ENCODE data around the gene RSPH6A. TPM values are rescaled to one million over a fixed set of nuclear protein-coding genes. Genes with fewer than 3 reads are reported as not detected.

The RSPH6A gene
- total and polyA plus RNA-seq, 2 experiments from 2014 or later = not detected

DNA sequence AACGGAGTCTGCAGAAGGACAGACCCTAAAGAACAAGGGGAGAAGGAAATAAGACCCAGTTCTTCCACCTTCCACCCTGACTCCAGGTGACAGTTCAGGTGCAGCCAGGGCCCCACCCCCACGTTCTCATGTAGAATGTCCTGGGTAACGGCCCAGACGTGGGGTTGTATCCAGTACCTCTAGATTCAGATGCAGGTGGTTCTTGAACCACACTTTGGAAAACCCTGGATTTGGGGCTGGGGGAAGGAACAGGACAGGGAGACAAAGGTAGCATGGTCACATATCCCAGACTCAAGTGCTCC is 35.0 kb downstream of the RSPH6A start:
- WGBS (ENCODE audit: low lambda C conversion rate, missing lambda C conversion rate) = 60% methylated on average over 4 of the region's 4 CpGs
- Histone ChIP-seq H3K9me2 (replicated peaks; ENCODE audit: insufficient read depth) (no peaks in the 10 kb centered on the region), H2AFZ (no peak overlapping the region), H3K4me1 (ENCODE audit: insufficient read depth) (peaks cover 38% of the 10 kb centered on the region), H3K4me3 (no peak overlapping the region), H3K4me2 (peak overlapping the region; percentile 82), H3K27ac (no peak overlapping the region), H3K36me3 (replicated peaks; ENCODE audit: insufficient read depth, low read depth) (no peaks in the 10 kb centered on the region), H4K20me1 (ENCODE audit: insufficient read depth, poor library complexity, severe bottlenecking) (peaks cover 6% of the 10 kb centered on the region), H3K79me2 (no peaks in the 10 kb centered on the region), H3K9me3 (ENCODE audit: low read depth) (no peaks in the 10 kb centered on the region), H3K27me3 (no peaks in the 10 kb centered on the region)
- no peak for DNase-seq (ENCODE audit: low spot score)
- TF ChIP-seq EZH2 (IDR thresholded peaks at IDR 0.05; ENCODE audit: borderline replicate concordance) (no peak), EZH2phosphoT487 (IDR thresholded peaks at IDR 0.05; ENCODE audit: low read depth, severe bottlenecking, unreplicated experiment) (no peak)
- TF ChIP-seq, protein P1, sequence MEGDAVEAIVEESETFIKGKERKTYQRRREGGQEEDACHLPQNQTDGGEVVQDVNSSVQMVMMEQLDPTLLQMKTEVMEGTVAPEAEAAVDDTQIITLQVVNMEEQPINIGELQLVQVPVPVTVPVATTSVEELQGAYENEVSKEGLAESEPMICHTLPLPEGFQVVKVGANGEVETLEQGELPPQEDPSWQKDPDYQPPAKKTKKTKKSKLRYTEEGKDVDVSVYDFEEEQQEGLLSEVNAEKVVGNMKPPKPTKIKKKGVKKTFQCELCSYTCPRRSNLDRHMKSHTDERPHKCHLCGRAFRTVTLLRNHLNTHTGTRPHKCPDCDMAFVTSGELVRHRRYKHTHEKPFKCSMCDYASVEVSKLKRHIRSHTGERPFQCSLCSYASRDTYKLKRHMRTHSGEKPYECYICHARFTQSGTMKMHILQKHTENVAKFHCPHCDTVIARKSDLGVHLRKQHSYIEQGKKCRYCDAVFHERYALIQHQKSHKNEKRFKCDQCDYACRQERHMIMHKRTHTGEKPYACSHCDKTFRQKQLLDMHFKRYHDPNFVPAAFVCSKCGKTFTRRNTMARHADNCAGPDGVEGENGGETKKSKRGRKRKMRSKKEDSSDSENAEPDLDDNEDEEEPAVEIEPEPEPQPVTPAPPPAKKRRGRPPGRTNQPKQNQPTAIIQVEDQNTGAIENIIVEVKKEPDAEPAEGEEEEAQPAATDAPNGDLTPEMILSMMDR (IDR thresholded peaks at IDR 0.05; ENCODE audit: poor library complexity) = no peak

DNA sequence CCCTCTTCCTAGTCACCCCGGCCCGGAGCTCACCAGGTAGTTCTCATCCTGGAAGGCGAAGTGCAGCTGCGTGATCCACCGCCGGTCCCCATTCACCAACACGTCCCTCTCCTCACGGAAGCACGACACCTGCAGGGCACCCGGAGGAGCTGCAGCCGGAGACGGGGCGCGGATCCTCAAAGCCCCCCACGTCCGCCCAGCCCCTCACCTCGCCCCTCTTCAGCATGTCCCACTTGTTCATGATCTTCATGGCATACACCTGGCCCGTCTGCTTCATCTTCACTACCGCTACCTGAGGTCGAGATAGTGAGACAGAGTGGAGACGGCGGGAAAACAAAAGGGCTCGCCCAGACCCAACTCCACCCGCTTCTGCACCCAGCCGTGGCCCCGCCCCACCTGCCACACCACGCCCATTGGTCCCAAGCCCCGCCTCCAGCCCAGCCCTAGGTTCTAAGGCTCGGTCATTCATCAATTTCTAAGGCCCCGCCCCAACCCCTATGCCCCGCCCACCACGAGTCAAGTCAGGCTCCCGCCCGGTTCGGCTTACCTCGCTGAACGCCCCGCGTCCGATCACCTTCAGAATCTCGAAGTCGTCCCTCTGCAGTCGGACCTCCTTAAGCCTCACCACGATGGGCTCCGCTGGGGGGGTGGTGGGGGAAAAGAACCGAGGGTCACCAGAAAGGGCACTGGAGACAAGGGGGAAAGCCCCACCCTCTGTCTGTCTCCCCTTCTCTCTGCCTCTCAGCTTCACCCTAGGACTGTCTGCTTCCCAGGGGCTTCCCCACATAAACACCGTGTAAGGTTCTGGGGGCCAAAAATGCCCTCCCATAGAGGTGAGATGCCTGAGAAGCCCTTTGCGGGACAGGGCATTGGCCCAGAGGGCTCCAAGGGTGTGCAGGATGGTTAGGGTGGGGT is 35.6 kb downstream of the RSPH6A start:
- H3K4me2 ChIP-seq = peak overlapping the region; percentile 82
- no peak for TF ChIP-seq EZH2phosphoT487 (IDR thresholded peaks at IDR 0.05; ENCODE audit: low read depth, severe bottlenecking, unreplicated experiment)
- TF ChIP-seq, protein P1 (IDR thresholded peaks at IDR 0.05; ENCODE audit: poor library complexity) = peak; percentile 51
- no peak for TF ChIP-seq EZH2 (IDR thresholded peaks at IDR 0.05; ENCODE audit: borderline replicate concordance)
- no peaks in the 10 kb centered on the region for H3K36me3 ChIP-seq (replicated peaks; ENCODE audit: insufficient read depth, low read depth)
- H3K9me3 ChIP-seq (ENCODE audit: low read depth) = no peaks in the 10 kb centered on the region
- H3K27me3 ChIP-seq = no peaks in the 10 kb centered on the region
- no peak overlapping the region for H3K27ac ChIP-seq
- H3K4me3 ChIP-seq = no peak overlapping the region
- peaks cover 38% of the 10 kb centered on the region for H3K4me1 ChIP-seq (ENCODE audit: insufficient read depth)
- H4K20me1 ChIP-seq (ENCODE audit: insufficient read depth, poor library complexity, severe bottlenecking) = peaks cover 6% of the 10 kb centered on the region
- H2AFZ ChIP-seq = no peak overlapping the region
- H3K9me2 ChIP-seq (replicated peaks; ENCODE audit: insufficient read depth) = no peaks in the 10 kb centered on the region
- no peaks in the 10 kb centered on the region for H3K79me2 ChIP-seq
- WGBS (ENCODE audit: low lambda C conversion rate, missing lambda C conversion rate) = 33% methylated on average over 32 of the region's 48 CpGs
- DNase-seq (ENCODE audit: low spot score) = peak; percentile 88

DNA sequence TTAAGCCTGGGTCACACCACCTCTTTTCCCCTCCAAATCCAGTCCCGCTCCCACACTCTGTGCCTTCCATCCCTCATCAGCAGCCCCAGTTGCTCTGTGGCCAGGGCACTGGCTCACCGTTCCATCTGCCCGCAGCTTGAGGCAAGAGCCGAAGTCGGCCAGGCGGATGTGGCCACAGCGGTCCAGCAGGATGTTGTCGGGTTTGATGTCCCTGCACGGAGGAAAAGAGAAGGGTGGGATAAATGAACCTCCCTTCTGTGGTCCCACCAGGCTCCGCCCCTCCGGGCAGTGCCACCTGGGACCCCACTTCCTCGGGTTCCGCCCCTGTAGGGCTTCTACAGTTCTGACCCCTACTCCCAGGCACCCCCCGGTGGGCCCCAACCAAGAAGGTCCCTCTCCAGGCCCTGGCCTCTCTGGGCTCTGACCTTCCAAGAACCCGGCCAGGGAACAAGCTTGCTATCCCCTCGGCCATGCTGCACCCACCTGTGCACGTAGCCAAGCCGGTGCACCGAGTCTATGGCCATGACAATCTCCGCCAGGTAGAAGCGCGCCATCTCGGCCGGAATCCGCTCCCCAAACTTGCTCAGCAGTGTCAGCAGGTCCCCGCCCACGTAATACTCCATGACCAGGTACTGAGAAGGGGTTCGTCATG is 37.0 kb downstream of the RSPH6A start:
- Histone ChIP-seq H3K27ac (no peak overlapping the region), H3K79me2 (no peaks in the 10 kb centered on the region), H3K9me2 (replicated peaks; ENCODE audit: insufficient read depth) (no peaks in the 10 kb centered on the region), H3K4me3 (no peak overlapping the region), H3K27me3 (no peaks in the 10 kb centered on the region), H4K20me1 (ENCODE audit: insufficient read depth, poor library complexity, severe bottlenecking) (peaks cover 6% of the 10 kb centered on the region), H3K4me2 (no peak overlapping the region), H3K36me3 (replicated peaks; ENCODE audit: insufficient read depth, low read depth) (no peaks in the 10 kb centered on the region), H3K9me3 (ENCODE audit: low read depth) (no peaks in the 10 kb centered on the region), H3K4me1 (ENCODE audit: insufficient read depth) (peaks cover 25% of the 10 kb centered on the region), H2AFZ (no peak overlapping the region)
- WGBS (ENCODE audit: low lambda C conversion rate, missing lambda C conversion rate) = 97% methylated on average over 28 of the region's 28 CpGs
- no peak for DNase-seq (ENCODE audit: low spot score)
- TF ChIP-seq EZH2phosphoT487 (IDR thresholded peaks at IDR 0.05; ENCODE audit: low read depth, severe bottlenecking, unreplicated experiment) (no peak), EZH2 (IDR thresholded peaks at IDR 0.05; ENCODE audit: borderline replicate concordance) (no peak)
- TF ChIP-seq, protein P1 (IDR thresholded peaks at IDR 0.05; ENCODE audit: poor library complexity) = no peak

Measured in hepatocyte (in vitro differentiated cells).